Spleen (tissue), 7 donors: ENCODE data around the gene IKBKE.

Experiments used
- POLR2A ChIP-seq, 3 donors: fragments of 450-650 bp; IDR thresholded peaks; one replicate each; pipeline ENCODE4 v1.5.1; 2017; ENCODE audit warnings: antibody characterized with exemption in 3 of 3, mild to moderate bottlenecking in 1 of 3
- TF ChIP-seq, protein P1 (sequence below), 11 experiments: fragments of 200-600 bp in 7 of 11; fragments of 450-650 bp in 4 of 11; sonication (generic) in 4 of 11; IDR thresholded peaks in 8 of 11; conservative IDR thresholded peaks in 3 of 11; 1 replicate in 7 of 11; 2 replicates in 4 of 11; pipeline versions ENCODE4 v1.4.0 to v1.8.0; 2016 to 2021; ENCODE audit warnings: antibody characterized with exemption in 11 of 11, inconsistent platforms in 4 of 11, mild to moderate bottlenecking in 1 of 11
- donor health status: DM: no; HTN: no; CAD: no; lungs with moderate emphysema.
- donor health status: DM: no; HTN: no; CAD: no.
- donor health status: DM: no; HTN: no; CAD: no.

DNA sequence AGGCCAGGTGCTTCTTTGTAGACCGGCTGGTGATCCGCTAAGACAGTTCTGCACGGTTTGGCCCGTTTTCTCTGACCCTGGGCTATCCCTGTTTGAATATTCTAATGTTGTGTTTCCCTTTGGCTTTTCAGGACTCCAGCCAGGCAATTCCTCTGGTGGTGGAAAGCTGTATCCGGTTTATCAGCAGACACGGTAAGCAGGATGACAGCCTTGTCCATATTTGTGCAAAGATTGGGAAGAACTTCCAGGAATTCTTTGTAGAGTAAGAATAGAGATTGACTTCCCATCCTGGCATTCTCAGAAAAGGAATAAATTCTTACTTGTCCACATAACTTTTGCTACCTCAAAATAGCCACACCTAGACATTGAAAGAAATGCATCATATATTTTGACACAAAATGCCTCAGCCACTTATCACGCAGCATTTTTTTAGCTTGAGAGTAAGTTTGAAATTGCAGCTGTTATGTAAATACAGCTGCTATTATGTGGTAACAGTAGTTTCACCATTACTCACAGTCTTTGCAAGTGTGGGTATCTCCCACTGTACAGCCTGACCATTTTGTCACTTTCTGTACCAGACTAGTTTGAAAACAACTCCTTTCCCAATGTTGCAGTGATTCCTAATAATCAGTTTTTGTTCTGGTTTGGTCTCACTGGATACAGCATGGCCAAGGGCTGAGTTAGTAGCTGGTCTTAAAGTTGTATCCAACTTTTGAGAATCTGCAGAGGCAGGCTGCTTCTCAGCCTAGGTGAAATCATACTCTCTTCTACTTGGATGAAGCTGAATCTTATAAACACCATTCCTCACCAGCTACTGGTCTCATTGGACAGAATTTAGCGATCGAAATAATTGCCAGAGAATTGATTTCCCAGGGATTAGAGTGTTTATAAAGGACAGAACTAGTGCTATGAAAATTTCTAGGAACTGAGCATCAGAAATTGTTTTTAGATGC lies 40.0 kb upstream of the IKBKE start:
- TF ChIP-seq POLR2A (IDR thresholded peaks at IDR 0.05): no peak
- TF ChIP-seq, protein P1, sequence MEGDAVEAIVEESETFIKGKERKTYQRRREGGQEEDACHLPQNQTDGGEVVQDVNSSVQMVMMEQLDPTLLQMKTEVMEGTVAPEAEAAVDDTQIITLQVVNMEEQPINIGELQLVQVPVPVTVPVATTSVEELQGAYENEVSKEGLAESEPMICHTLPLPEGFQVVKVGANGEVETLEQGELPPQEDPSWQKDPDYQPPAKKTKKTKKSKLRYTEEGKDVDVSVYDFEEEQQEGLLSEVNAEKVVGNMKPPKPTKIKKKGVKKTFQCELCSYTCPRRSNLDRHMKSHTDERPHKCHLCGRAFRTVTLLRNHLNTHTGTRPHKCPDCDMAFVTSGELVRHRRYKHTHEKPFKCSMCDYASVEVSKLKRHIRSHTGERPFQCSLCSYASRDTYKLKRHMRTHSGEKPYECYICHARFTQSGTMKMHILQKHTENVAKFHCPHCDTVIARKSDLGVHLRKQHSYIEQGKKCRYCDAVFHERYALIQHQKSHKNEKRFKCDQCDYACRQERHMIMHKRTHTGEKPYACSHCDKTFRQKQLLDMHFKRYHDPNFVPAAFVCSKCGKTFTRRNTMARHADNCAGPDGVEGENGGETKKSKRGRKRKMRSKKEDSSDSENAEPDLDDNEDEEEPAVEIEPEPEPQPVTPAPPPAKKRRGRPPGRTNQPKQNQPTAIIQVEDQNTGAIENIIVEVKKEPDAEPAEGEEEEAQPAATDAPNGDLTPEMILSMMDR (IDR thresholded peaks at IDR 0.05 in 8 of 11, conservative IDR thresholded peaks at IDR 0.05 in 3 of 11): peak in 4 of 11 experiments; percentile 7 to 35 (median 14)
